Measurements from ENCODE around the gene FAM114A2.

DNA sequence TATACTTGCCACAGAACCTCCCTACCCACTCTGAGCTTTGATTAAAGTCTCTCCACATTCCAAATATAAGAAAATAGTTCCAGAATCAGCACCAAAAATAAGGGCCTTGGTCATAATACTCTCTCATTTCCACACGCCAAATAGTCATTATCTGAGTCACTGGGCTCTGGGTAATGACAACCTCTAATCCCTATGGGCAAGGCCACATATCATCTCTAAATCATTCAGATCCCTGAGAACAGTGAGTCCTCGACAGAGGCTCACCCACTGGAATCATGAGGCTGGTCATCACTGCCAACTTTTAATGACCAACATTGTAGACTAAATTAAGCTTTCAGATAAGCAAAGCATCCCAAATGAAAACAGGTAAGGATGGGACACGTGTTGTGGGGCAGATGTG, 28.1 kb downstream of the FAM114A2 start:
- TF ChIP-seq, protein P1, sequence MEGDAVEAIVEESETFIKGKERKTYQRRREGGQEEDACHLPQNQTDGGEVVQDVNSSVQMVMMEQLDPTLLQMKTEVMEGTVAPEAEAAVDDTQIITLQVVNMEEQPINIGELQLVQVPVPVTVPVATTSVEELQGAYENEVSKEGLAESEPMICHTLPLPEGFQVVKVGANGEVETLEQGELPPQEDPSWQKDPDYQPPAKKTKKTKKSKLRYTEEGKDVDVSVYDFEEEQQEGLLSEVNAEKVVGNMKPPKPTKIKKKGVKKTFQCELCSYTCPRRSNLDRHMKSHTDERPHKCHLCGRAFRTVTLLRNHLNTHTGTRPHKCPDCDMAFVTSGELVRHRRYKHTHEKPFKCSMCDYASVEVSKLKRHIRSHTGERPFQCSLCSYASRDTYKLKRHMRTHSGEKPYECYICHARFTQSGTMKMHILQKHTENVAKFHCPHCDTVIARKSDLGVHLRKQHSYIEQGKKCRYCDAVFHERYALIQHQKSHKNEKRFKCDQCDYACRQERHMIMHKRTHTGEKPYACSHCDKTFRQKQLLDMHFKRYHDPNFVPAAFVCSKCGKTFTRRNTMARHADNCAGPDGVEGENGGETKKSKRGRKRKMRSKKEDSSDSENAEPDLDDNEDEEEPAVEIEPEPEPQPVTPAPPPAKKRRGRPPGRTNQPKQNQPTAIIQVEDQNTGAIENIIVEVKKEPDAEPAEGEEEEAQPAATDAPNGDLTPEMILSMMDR (IDR thresholded peaks at IDR 0.05; ENCODE audit: poor library complexity, severe bottlenecking) = no peak
- TF ChIP-seq EP300 (conservative IDR thresholded peaks at IDR 0.05; ENCODE audit: poor library complexity, severe bottlenecking) = no peak
- TF ChIP-seq, protein P2, sequence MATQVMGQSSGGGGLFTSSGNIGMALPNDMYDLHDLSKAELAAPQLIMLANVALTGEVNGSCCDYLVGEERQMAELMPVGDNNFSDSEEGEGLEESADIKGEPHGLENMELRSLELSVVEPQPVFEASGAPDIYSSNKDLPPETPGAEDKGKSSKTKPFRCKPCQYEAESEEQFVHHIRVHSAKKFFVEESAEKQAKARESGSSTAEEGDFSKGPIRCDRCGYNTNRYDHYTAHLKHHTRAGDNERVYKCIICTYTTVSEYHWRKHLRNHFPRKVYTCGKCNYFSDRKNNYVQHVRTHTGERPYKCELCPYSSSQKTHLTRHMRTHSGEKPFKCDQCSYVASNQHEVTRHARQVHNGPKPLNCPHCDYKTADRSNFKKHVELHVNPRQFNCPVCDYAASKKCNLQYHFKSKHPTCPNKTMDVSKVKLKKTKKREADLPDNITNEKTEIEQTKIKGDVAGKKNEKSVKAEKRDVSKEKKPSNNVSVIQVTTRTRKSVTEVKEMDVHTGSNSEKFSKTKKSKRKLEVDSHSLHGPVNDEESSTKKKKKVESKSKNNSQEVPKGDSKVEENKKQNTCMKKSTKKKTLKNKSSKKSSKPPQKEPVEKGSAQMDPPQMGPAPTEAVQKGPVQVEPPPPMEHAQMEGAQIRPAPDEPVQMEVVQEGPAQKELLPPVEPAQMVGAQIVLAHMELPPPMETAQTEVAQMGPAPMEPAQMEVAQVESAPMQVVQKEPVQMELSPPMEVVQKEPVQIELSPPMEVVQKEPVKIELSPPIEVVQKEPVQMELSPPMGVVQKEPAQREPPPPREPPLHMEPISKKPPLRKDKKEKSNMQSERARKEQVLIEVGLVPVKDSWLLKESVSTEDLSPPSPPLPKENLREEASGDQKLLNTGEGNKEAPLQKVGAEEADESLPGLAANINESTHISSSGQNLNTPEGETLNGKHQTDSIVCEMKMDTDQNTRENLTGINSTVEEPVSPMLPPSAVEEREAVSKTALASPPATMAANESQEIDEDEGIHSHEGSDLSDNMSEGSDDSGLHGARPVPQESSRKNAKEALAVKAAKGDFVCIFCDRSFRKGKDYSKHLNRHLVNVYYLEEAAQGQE (IDR thresholded peaks at IDR 0.05; ENCODE audit: borderline replicate concordance) = no peak
- TF ChIP-seq POLR2AphosphoS5 (IDR thresholded peaks at IDR 0.05) = no peak
- no peak for TF ChIP-seq MXI1 (conservative IDR thresholded peaks at IDR 0.05; ENCODE audit: poor library complexity, severe bottlenecking)
- TF ChIP-seq TAF1 (IDR thresholded peaks at IDR 0.05; ENCODE audit: low read depth) = no peak
